ENCODE data around the gene SOX18. TPM values are rescaled to one million over a fixed set of nuclear protein-coding genes. Genes with fewer than 3 reads are reported as not detected.

Gene SOX18
- total and polyA plus RNA-seq, 2 of the 8 experiments (the other 6 are each of a cell fraction or from before 2014, with no cell fraction given): 0.09 TPM; not detected in 1

- Histone ChIP-seq H3K79me1 (ENCODE audit: low read depth, low read length) (no peaks in the 10 kb centered on the region), H3K4me3 (ENCODE audit: extremely low read depth in 1 of 4, insufficient read depth in 2 of 4, low read depth in 3 of 4, low read length in 4 of 4) (no peak overlapping the region), H3K4ac (replicated peaks; ENCODE audit: insufficient read length, low read depth, low read length) (no peak overlapping the region), H3K9ac (replicated peaks in 1 of 4; ENCODE audit: extremely low read depth in 1 of 4, low read depth in 3 of 4, low read length in 3 of 4) (no peak overlapping the region), H3K27me3 (replicated peaks in 1 of 4; ENCODE audit: control insufficient read depth in 3 of 4, extremely low read depth in 1 of 4, insufficient read depth in 3 of 4, low read length in 3 of 4) (peaks cover 1 to 16% (median 11%) of the 10 kb centered on the region in 4 experiments; a peak in 6 of 7 replicates), H3K14ac (ENCODE audit: insufficient read length) (no peak overlapping the region), H2BK20ac (ENCODE audit: low read length) (no peak overlapping the region), H2AFZ (ENCODE audit: low read length) (no peak overlapping the region), H4K5ac (ENCODE audit: insufficient read length, low read depth, low read length) (no peak overlapping the region), H3K56ac (replicated peaks; ENCODE audit: insufficient read length, low read depth, low read length) (no peak overlapping the region), H3K27ac (ENCODE audit: low read depth, low read length) (no peak overlapping the region), H4K20me1 (replicated peaks in 1 of 2; ENCODE audit: control insufficient read depth in 1 of 2, insufficient read depth in 2 of 2, low read length in 2 of 2) (peaks cover 0 to 4% of the 10 kb centered on the region in 2 experiments), H3K9me3 (ENCODE audit: insufficient read depth in 2 of 2, low read depth in 1 of 2, low read length in 1 of 2) (no peaks in the 10 kb centered on the region), H2BK5ac (ENCODE audit: low read depth, low read length) (no peak overlapping the region), H3K79me2 (ENCODE audit: control insufficient read depth in 1 of 2, insufficient read depth in 2 of 2, low read length in 2 of 2) (no peaks in the 10 kb centered on the region), H3K36me3 (ENCODE audit: control insufficient read depth in 2 of 4, insufficient read depth in 4 of 4, low read length in 3 of 4) (peaks cover 0 to 6% (median 3%) of the 10 kb centered on the region in 4 experiments; a peak in 3 of 8 replicates), H3K23ac (ENCODE audit: insufficient read length) (no peak overlapping the region), H2BK15ac (ENCODE audit: low read length) (no peak overlapping the region), H4K8ac (ENCODE audit: extremely low read depth, insufficient read depth, low read length) (peak overlapping the region; percentile 25), H4K91ac (replicated peaks; ENCODE audit: insufficient read length, low read length) (no peak overlapping the region), H3K23me2 (ENCODE audit: low read depth, low read length) (peaks cover 11% of the 10 kb centered on the region; the same call in 1 of the 2 replicates), H2AK5ac (ENCODE audit: low read depth, low read length) (no peak overlapping the region), H3K18ac (ENCODE audit: extremely low read depth, low read length) (no peak overlapping the region), H3K4me1 (replicated peaks in 1 of 4; ENCODE audit: control insufficient read depth in 3 of 4, insufficient read depth in 4 of 4, low read length in 3 of 4) (peaks cover 0 to 19% (median 10%) of the 10 kb centered on the region in 4 experiments; a peak in 5 of 7 replicates), H3K4me2 (ENCODE audit: insufficient read depth in 1 of 2, low read depth in 2 of 2, low read length in 2 of 2) (no peak overlapping the region), H2BK12ac (ENCODE audit: low read depth, low read length) (no peak overlapping the region), H2BK120ac (replicated peaks; ENCODE audit: low read depth, low read length) (no peak overlapping the region)
- DNase-seq (ENCODE audit: low read depth in 1 of 2, low spot score in 2 of 2): no peak
- POLR2A ChIA-PET (ENCODE audit: partially characterized antibody): interaction anchor here (0.6 to 4.6 kb wide), 3 partner anchors 9 to 103 kb away, joined by 3 to 27 read pairs (median 4); no protein-coding TSS in a partner anchor
- CTCF ChIA-PET (ENCODE audit: partially characterized antibody): interaction anchor here (12.9 to 13.0 kb wide), 2 partner anchors 21 to 41 kb away, joined by 139 to 144 read pairs; partner anchors contain the start of genes SOX18 and TCEA2
- 95% methylated on average over 8 of the region's 8 CpGs; no CpG with 5 or more reads in 1 of the 2 experiments for WGBS, 2 experiments (ENCODE audit: extremely low coverage in 1 of 2, insufficient coverage in 1 of 2, insufficient read length in 1 of 2, insufficient replicate concordance in 2 of 2, low coverage in 1 of 2, low lambda C conversion rate in 2 of 2, missing lambda C conversion rate in 1 of 2)
- FAIRE-seq: no peak
- no peak for TF ChIP-seq EZH2 (IDR thresholded peaks at IDR 0.05; ENCODE audit: low read depth, low read length, severe bottlenecking)
- TF ChIP-seq TEAD4 (IDR thresholded peaks at IDR 0.05; ENCODE audit: low read depth, low read length): no peak
- no peak for TF ChIP-seq CREB1 (IDR thresholded peaks at IDR 0.05)
- no peak for TF ChIP-seq SRF (IDR thresholded peaks at IDR 0.05; ENCODE audit: low read depth, low read length)
- TF ChIP-seq CHD2 (IDR thresholded peaks at IDR 0.05; ENCODE audit: low read length): no peak
- no peak for TF ChIP-seq TCF12 (IDR thresholded peaks at IDR 0.05; ENCODE audit: low read depth, low read length)
- no peak for TF ChIP-seq SUZ12 (IDR thresholded peaks at IDR 0.05; ENCODE audit: low read length)
- TF ChIP-seq SP1 (IDR thresholded peaks at IDR 0.05; ENCODE audit: low read depth, low read length): no peak
- TF ChIP-seq SAP30 (IDR thresholded peaks at IDR 0.05; ENCODE audit: insufficient read depth, insufficient replicate concordance, low read length): no peak
- no peak for TF ChIP-seq CHD1 (IDR thresholded peaks at IDR 0.05; ENCODE audit: low read depth, low read length)
- TF ChIP-seq TBP (IDR thresholded peaks at IDR 0.05; ENCODE audit: low read depth, low read length): no peak
- TF ChIP-seq FOSL1 (IDR thresholded peaks at IDR 0.05; ENCODE audit: insufficient read depth, low read depth, low read length): no peak
- no peak for TF ChIP-seq RFX5 (IDR thresholded peaks at IDR 0.05; ENCODE audit: borderline replicate concordance, low read depth, low read length)
- TF ChIP-seq BCL11A (IDR thresholded peaks at IDR 0.05; ENCODE audit: low read depth in 2 of 2, low read length in 2 of 2): no peak
- TF ChIP-seq RXRA (IDR thresholded peaks at IDR 0.05; ENCODE audit: insufficient read depth, low read depth, low read length): no peak
Observed at GRCh38 chr20:64077094-64077493, 27.7 kb upstream of the SOX18 start.

Data from H1 (cell line).